Globus pallidus (tissue), 1 donor: ENCODE results near the gene GABBR1.

Source experiments
- DNase-seq: peaks from one replicate; pipeline ENCODE4 v3.0.0-alpha.2; 2015; ENCODE audit warnings: low spot score

Gene GABBR1

GRCh38 chr6:29620630-29621029 is 12.4 kb downstream of the GABBR1 start:
- no peak for DNase-seq

- DNase-seq, result no peak
Observed at GRCh38 chr6:29619578-29620160, 13.3 kb downstream of the GABBR1 start.

DNA sequence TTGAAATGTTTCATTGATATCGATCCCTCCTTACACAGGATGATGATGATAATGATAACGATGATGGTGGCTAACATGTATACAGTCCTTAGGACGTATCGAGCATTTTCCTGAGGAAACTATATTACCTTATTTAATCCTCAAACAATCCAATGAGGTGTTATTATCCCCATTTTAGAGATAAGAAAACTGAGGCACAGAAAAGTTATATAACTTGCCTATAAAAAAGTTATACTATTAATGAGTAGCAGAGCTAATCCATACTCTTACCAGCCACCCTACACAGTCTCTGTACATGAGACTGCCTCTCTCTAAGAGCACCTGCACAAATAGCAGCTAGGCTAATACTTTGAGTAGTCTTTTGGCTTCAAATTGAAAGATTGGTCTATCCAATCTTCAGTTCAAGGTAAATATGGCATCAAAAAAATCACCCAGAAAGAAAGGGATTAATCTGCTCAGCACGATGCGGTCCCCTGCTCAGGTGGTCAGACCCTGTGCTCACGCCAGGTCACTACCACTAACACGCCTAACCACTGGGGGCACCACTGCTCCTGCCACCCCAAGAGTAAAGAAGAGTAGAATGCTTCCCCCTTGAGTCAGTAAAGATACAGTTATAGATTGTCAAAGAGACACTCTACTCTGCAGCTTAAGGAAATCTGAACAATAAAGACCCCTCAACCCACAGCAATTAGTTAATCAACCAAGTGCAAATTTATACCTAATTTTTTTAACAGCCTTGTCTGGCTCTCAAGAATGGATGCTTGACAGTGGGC is 15.0 kb downstream of the GABBR1 start:
- DNase-seq, result no peak

GRCh38 chr6:29611426-29611825 is 21.6 kb downstream of the GABBR1 start:
- DNase-seq, result peak; percentile 40

DNA sequence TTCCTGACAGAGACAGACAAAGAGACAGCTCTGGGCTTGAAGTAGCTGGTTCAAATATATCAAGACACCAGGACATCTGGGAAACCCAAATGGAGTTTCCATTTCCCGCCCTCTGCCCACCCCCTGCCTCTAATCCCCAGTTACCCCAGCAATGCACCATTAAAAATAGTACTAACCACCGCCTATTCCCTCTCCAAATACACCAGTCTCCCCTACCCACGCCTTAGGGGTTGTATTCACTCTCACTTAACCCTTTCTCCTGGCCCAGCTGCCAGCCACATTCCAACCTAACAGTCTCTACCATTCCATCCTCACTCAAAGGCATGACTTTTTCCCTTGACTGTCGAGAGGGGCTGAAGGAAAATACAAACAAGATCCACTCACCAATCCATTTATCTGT is 22.4 kb downstream of the GABBR1 start:
- DNase-seq, result no peak

DNA sequence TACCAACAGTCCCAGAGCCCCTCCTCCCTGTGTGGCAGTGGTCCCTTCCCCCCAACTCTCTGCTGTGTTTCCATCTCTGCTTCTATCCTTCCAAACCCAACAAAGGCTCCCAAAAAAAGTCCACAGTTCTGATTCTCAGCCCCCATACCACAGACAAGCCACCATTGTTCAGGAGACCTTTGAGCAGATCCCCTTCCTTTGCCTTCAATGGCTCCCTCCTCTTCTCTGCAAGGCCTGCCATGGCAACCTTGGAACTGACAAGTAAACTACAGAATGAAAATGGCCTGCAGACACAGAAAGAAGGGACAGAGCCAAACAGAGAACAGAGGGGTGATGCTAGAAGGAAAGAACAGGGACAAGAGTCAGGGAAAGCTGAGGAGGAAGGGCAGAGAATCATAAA is 24.9 kb downstream of the GABBR1 start:
- peak; percentile 36 for DNase-seq

- DNase-seq, result no peak
Observed at GRCh38 chr6:29603930-29604329, 29.1 kb downstream of the GABBR1 start.

GRCh38 chr6:29603456-29603855 is 29.5 kb downstream of the GABBR1 start:
- no peak for DNase-seq

DNA sequence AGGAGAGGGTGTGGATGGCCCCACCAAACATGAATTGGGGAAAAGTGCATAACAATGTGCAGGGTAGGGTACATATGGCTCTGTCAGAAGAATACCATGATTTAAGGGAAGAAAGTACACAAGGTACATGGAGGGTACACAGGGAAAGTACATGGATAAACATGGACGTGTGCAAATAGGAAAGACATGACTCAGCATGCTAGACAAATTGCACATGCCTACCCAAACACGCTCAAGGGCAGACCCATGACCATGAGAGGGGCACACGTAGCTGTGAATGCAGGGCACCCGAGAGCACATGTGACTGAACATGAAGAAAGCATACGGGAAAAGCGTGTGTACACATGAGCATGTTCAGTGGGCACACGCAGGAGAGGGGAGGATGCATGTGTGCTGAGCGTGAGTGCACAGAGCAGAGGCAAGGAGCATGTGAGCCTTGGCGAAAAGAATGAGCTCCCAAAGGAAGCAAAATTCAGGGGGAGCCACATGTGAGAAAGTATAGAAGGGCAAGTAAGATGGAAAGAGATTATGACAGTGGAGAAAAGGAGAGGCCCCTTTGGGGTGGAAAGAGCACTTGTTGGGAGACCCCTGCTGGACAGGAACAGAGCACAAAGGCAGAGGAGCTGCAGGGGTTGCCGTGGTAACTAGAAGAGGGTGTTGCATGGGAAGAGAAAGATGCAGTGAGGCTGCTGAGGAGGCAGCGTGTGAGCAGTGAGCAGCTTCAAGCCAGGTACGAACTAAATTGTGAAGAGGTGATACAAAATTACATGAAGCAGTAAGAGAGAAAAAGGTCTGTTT is 30.2 kb downstream of the GABBR1 start:
- no peak for DNase-seq

DNA sequence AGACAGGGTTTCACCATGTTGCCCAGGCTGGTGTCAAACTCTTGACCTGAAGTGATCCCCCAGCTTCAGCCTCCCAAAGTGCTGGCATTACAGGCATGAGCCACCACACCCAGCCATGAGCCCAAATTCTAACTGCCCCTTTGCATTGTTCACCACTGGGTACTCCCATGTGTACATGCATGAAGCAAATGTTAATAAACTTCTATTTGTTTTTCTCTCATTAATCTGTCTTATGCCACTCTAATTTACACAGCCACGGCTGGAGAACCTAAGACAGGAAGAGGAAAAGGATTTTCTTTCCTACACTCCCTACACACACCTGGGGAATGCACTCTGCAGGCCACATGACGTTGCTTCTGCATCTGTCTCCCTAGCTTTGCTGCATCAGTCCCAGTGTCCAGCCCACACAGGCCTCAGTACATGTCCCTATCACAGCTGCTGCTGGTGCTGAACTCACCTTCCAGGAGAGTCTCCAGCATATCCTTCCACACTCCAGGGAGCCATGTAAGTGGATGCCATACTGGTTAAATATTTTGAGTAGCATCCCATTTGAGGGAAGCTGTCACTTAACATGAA is 34.7 kb downstream of the GABBR1 start:
- no peak for DNase-seq

- DNase-seq, result no peak
Observed at GRCh38 chr6:29597184-29597583, 35.8 kb downstream of the GABBR1 start.

DNA sequence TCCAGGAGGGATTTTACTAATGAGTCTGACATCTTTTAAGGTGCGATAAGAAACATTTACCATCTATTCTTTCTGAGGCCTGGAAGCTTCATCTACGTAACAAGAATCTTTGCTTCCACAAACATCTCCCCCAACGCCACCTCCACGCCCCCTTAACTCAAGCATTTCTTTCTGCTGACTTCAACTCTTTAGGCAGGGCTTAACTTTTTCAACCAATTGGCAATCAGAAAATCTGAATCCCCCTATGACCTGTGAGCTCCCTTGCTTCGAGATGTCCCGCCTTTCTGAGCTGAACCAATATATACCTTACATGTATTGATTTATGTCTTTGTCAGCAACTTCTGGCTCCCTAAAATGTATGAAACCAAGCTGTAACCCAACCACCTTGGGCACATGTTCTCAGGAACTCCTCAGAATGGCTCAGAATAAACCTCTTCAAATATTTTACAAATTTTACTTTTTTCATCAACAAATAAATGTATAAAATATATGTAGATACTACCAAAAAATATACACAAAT is 36.5 kb downstream of the GABBR1 start:
- no peak for DNase-seq

DNA sequence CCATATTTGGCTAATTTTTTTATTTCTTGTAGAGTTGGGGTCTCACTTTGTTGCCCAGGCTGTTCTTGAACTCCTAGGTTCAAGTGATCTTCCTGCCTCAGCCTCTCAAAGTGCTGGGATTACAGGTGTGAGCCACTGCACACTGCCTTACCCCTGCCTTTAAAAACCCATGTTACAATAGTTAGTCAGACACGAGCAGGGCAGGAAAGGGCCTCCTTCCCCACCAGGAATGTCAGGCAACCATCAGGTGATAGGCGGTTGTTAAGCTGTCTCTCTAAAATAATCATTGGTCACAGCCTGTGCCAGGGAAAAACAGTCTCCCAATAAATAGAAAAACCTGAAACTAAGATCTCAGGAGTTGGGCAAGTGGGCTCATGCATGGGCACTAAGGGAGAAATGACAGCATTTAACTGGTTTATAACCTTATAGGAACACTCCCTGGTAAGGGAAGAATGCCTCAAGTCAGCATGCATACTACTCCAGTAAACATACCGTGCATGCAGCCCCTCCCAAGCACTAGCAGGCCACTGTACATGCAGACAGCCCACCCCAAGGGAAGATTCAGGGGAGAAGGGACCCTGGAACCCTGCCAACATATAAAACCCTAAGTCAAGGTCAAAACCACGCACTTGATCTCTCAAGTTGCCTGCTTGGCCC is 39.7 kb downstream of the GABBR1 start:
- DNase-seq, result no peak

DNA sequence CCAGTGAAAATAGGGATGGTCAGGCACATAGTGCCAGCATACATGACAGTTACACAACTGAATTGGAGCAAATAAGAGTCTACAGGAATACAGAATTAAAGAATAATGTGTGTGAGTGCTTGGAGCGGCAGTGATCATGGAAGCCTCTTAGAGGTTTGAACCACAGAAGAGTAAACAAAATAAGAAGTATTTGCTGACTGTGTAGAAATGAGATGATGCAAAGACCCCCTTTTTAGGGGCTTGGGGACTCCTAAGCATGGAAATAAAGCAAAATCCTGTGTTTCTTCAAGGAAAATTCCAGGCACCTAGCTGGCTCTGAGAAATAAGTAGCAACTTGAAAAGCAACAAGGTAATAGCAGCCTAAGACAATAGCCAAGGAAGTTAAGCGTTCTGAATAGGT is 41.3 kb downstream of the GABBR1 start:
- no peak for DNase-seq

DNA sequence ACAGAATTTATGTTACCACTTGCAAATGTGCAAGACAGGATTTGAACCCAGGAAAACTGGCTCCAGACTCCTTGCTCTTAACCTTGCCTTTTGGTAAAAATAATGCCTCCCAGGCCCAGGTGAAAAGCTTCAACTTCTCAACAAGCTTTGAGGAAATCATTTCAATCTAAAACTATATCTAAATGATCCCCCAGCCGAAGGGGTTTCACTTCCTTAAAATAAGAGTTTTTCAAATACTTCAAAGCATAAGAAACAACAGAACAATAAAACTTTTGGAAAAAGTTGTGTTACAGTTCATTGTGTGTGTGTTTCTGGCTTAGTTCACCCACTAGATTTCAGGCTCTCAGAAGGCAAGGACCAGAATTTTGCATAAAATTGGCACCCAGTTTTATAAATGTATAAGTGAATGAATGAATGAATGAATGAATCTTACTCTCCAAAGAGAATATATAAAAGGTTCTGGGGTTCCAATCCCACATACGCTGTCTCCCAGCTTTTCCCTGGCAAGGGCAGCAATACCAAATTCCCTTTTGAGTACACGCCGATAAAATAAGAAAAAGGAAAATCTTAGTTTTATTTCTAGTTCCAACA is 42.7 kb downstream of the GABBR1 start:
- DNase-seq, result no peak

DNA sequence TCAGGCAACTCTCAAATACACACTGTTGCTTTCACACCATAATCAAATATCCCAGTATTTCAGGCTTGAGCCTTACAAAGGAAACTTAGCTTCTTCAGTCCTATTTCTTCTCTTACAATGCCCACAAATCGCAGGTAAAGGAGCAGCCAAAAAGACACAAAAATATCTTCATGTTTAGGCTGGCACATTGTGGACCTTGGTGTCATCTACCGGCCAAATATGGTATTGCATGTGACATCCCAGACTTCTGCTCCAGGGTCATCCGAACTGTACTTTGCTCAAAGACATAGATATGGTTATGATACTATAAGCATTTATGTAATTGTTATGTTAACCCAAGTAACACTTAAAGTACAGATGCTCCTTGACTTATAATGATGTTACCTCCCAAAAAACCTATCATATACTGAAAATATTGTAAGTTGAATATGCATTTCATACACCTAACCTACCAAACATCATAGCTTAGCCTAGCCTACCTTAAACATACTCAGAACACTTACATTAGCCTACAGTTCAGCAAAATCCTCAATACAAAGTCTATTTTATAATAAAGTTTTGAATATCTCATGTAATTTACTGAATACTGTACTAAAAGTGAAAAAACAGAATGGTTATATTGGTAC is 43.4 kb downstream of the GABBR1 start:
- DNase-seq, result peak; percentile 29

DNA sequence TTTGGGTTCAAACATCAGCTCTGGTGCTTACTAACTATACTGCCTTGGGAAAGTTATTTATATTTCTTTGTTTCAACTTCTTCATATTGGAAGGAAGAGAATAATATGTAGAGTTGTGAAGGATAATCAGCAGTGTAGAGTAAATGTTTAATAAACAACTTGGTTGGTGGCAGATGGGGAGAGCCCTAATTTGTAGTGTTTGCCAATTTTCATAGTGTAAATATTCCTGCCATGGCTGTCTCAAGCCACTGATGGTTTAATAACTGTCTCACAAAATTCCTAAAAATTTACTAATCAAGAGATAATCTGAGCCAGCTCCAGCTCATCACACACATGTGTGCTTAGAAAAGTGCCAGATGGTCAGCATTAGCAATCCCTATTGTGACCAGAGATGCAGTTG is 48.2 kb downstream of the GABBR1 start, which contains the start of gene OR2H2:
TSS of gene OR2H2 (plus strand) at position 301 of the 400 bp plus-strand sequence. CDS start 2,824 bp downstream, outside the sequence.
- DNase-seq, result no peak

DNA sequence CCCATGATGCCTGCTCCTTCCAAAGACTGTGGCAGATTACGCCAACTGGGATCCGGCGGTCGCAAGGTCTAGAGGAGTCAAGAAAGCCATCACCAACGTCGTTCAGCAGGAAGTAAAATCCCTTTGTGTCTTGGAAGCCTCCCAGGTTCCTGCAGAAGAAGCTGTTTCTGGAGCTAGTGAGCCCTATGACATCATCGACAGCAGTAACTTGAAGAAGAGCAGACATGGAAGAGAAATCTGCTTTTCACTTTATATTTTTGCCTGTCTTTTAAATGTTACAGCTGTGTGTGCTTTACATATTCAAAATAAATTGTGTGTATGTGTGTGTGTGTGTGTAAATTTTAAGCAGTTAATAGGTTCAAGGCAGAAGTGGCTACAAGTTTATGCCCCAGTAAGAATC is 55.4 kb downstream of the GABBR1 start:
- DNase-seq, result no peak

DNA sequence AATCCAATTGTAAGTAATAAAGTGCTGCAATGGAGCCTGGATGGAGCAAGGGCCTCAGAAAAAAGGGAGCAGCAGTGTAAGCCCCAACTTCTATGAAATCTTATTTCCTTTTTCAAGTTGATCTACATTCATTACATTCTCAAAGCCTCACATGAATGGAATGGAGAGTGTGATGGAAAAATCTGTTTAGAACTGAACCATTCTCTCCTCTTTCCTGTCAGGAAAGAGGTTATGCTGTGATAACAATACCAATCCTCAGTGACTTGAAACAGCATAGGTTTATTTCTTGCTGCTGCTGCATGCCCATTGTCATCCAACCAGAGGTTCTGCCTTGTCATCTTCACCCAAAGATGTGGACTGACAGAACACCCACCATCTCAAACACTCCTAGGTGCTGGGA is 56.9 kb downstream of the GABBR1 start:
- DNase-seq, result no peak

GRCh38 chr6:29567991-29568390 is 65.0 kb downstream of the GABBR1 start:
- DNase-seq, result no peak

- no peak for DNase-seq
Observed at GRCh38 chr6:29567541-29567940, 65.4 kb downstream of the GABBR1 start.
